HepG2 (cell line): ENCODE data around the gene CDT1. TPM values are rescaled to one million over a fixed set of nuclear protein-coding genes. Genes with fewer than 3 reads are reported as not detected.
A peak's percentile ranks its signal among the peaks of the same experiment; 100 is the strongest.

Experiments
- ASH2L ChIP-seq: fragments of 300-600, 200-600 bp; sonication (generic); IDR thresholded peaks from 2 replicates; pipeline ENCODE4 v1.7.0; 2017; ENCODE audit warnings: low read depth, mild to moderate bottlenecking, moderate library complexity, mixed read lengths, low read length; ENCODE audit not compliant: insufficient read length
- CREM ChIP-seq, 2 experiments: sonication (generic) in 1 of 2; formaldehyde crosslinking in 1 of 2; IDR thresholded peaks; 2 replicates each; pipeline versions ENCODE4 v1.4.0 to v1.6.1; 2016 to 2020; ENCODE audit warnings: antibody characterized with exemption in 1 of 2, mild to moderate bottlenecking in 1 of 2, missing genetic modification reagents in 1 of 2
- GABPB1 ChIP-seq: IDR thresholded peaks from 2 replicates; pipeline ENCODE4 v1.6.1; 2016; ENCODE audit warnings: mild to moderate bottlenecking, missing genetic modification reagents, moderate library complexity, missing compliant biosample characterization
- GTF3A ChIP-seq: sonication (generic); formaldehyde crosslinking; conservative IDR thresholded peaks from 2 replicates; pipeline ENCODE4 v1.4.0; 2020; ENCODE audit warnings: mild to moderate bottlenecking, missing genetic modification reagents
- HDAC1 ChIP-seq: sonication (generic); formaldehyde crosslinking; IDR thresholded peaks from 2 replicates; pipeline ENCODE4 v1.5.1; 2020; ENCODE audit warnings: mild to moderate bottlenecking, missing genetic modification reagents
- HDAC2 ChIP-seq: sonication (generic); formaldehyde crosslinking; IDR thresholded peaks from 2 replicates; pipeline ENCODE4 v1.4.0; 2020; ENCODE audit warnings: missing genetic modification reagents
- NCOR1 ChIP-seq: fragments of 200-600 bp; sonication (generic); IDR thresholded peaks from 2 replicates; pipeline ENCODE4 v1.7.0; 2017; ENCODE audit warnings: antibody characterized with exemption, low read length, borderline replicate concordance
- PHF21A ChIP-seq: sonication (generic); formaldehyde crosslinking; IDR thresholded peaks from 2 replicates; pipeline ENCODE4 v1.5.0; 2020; ENCODE audit warnings: mild to moderate bottlenecking, missing genetic modification reagents
- PRDM10 ChIP-seq: sonication (generic); formaldehyde crosslinking; IDR thresholded peaks from 2 replicates; pipeline ENCODE4 v1.4.0; 2020; ENCODE audit warnings: low read depth, missing genetic modification reagents
- SNAI1 ChIP-seq: sonication (generic); formaldehyde crosslinking; IDR thresholded peaks from 2 replicates; pipeline ENCODE4 v1.5.0; 2020; ENCODE audit warnings: mild to moderate bottlenecking, missing genetic modification reagents, borderline replicate concordance
- TARDBP ChIP-seq: sonication (generic); formaldehyde crosslinking; IDR thresholded peaks from 2 replicates; pipeline ENCODE4 v1.8.0; 2022; ENCODE audit warnings: mild to moderate bottlenecking, missing genetic modification reagents
- TGIF2 ChIP-seq: IDR thresholded peaks from 2 replicates; pipeline ENCODE4 v1.6.1; 2016; ENCODE audit warnings: control low read depth, missing compliant biosample characterization
- THRA ChIP-seq: sonication (generic); formaldehyde crosslinking; IDR thresholded peaks from 2 replicates; pipeline ENCODE4 v1.4.0; 2020; ENCODE audit warnings: missing genetic modification reagents, borderline replicate concordance
- U2AF1 ChIP-seq: fragments of 200-400 bp; formaldehyde crosslinking; optimal IDR thresholded peaks from 2 replicates; pipeline ENCODE3; 2017; ENCODE audit warnings: mild to moderate bottlenecking, low read depth, low read length
- ZBTB33 ChIP-seq: sonication (generic); formaldehyde crosslinking; IDR thresholded peaks from 2 replicates; pipeline ENCODE4 v1.4.0; 2020; ENCODE audit warnings: missing genetic modification reagents
- ZBTB7B ChIP-seq: sonication (generic); formaldehyde crosslinking; IDR thresholded peaks from 2 replicates; pipeline ENCODE4 v1.4.0; 2020; ENCODE audit warnings: missing genetic modification reagents
- ZFYVE20 ChIP-seq: sonication (generic); formaldehyde crosslinking; IDR thresholded peaks from 2 replicates; pipeline ENCODE4 v1.8.0; 2023; ENCODE audit warnings: low read depth, mild to moderate bottlenecking, moderate library complexity, missing genetic modification reagents, borderline replicate concordance
- ZNF605 ChIP-seq: sonication (generic); formaldehyde crosslinking; IDR thresholded peaks from 2 replicates; pipeline ENCODE4 v1.8.0; 2022; ENCODE audit warnings: mild to moderate bottlenecking, missing genetic modification reagents
- ZNF772 ChIP-seq: sonication (generic); formaldehyde crosslinking; IDR thresholded peaks from 2 replicates; pipeline ENCODE4 v1.5.0; 2020; ENCODE audit warnings: mild to moderate bottlenecking, missing genetic modification reagents
- polyA plus RNA-seq, 8 experiments: library from polyadenylated mRNA; depleted of rRNA in 3 of 8; stranded (reverse) in 7 of 8; unstranded in 1 of 8; fragments of >200 nt; fragmentation: Illumina TruSeq in 4 of 8; extraction: Trizol in 4 of 8; gene quantifications; 2 replicates each; pipeline versions ENCODE4 v1.2.1 to v1.2.3, GENCODE V29; 2011 to 2016; ENCODE audit warnings: low read depth in 4 of 8, missing spikeins in 1 of 8, mixed read lengths in 1 of 8; ENCODE audit not compliant: insufficient read depth in 1 of 8
- total RNA-seq, 5 experiments: library from RNA; depleted of rRNA; stranded (reverse); fragments of >200 nt; fragmentation: Illumina TruSeq; extraction: Trizol; gene quantifications; 2 replicates each; pipeline ENCODE4 v1.2.3, GENCODE V29; 2016; ENCODE audit warnings: low read depth in 1 of 5
- TF ChIP-seq, protein P1 (sequence below): IDR thresholded peaks from 2 replicates; pipeline ENCODE4 v1.6.1; 2018; ENCODE audit warnings: missing genetic modification reagents, mild to moderate bottlenecking, missing compliant biosample characterization

Gene CDT1
- total and polyA plus RNA-seq, 2 of the 13 experiments (the other 11 are each of a cell fraction or from before 2014, with no cell fraction given): 23.1 to 23.8 TPM

- TF ChIP-seq ZBTB7B (CRISPR knock-in tag) (peak; percentile 91), GABPB1 (peak; percentile 47), ASH2L (peak; percentile 31), THRA (CRISPR knock-in tag) (peak; percentile 14; the same call in 1 of the 2 replicates), HDAC1 (CRISPR knock-in tag) (peak; percentile 40; the same call in 1 of the 2 replicates), ZFYVE20 (0 out of 2 replicates have a peak, but pooled peaks have one; percentile 32), PRDM10 (CRISPR knock-in tag) (peak; percentile 52; the same call in 1 of the 2 replicates), ZNF605 (CRISPR knock-in tag) (peak; percentile 84), NCOR1 (no peak), HDAC2 (peak; percentile 49), ZBTB33 (peak; percentile 61; the same call in 1 of the 2 replicates), SNAI1 (CRISPR knock-in tag) (no peak), TGIF2 (CRISPR knock-in tag) (peak; percentile 87), ZNF772 (CRISPR knock-in tag) (peak; percentile 61; the same call in 1 of the 2 replicates), TARDBP (CRISPR knock-in tag) (peak; percentile 56; the same call in 1 of the 2 replicates), PHF21A (CRISPR knock-in tag) (0 out of 2 replicates have a peak, but pooled peaks have one; percentile 34), CREM (IDR thresholded peaks at IDR 0.05) (peak; percentile 30; the same call in 1 of the 2 replicates), CREM (CRISPR knock-in tag; IDR thresholded peaks at IDR 0.05) (no peak), GTF3A (CRISPR knock-in tag) (no peak), U2AF1 (peak; percentile 90)
- TF ChIP-seq, protein P1, sequence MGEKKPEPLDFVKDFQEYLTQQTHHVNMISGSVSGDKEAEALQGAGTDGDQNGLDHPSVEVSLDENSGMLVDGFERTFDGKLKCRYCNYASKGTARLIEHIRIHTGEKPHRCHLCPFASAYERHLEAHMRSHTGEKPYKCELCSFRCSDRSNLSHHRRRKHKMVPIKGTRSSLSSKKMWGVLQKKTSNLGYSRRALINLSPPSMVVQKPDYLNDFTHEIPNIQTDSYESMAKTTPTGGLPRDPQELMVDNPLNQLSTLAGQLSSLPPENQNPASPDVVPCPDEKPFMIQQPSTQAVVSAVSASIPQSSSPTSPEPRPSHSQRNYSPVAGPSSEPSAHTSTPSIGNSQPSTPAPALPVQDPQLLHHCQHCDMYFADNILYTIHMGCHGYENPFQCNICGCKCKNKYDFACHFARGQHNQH (CRISPR knock-in tag): peak; percentile 33; the same call in 1 of the 2 replicates
Measured at GRCh38 chr16:88770461-88771293, 32.9 kb upstream of the CDT1 start (continued).
